Measurements from ENCODE around the gene GPC1.

Gene GPC1

GRCh38 chr2:240502430-240503121 is 67.1 kb downstream of the GPC1 start:
- no peak for DNase-seq

DNA sequence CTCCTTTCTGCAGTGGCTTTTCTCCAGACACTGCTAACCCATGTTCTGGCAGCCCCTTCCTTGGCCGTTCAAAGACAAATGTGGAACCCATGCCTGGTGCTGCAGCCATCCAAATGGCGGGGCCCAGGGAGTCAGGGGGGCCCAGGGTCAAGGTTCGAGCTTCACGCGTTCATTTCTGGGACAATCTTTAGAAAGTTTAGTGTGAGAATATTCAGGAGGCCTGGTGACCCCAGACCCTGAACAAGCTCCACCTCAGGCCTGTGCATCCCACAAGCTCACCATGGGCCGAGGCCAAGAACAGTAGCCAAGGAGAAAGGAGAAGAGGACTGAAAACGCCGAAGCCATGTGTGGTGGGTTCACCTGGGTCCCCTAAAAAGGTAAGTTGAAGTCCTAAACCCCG is 67.9 kb downstream of the GPC1 start:
- no peak for DNase-seq

DNA sequence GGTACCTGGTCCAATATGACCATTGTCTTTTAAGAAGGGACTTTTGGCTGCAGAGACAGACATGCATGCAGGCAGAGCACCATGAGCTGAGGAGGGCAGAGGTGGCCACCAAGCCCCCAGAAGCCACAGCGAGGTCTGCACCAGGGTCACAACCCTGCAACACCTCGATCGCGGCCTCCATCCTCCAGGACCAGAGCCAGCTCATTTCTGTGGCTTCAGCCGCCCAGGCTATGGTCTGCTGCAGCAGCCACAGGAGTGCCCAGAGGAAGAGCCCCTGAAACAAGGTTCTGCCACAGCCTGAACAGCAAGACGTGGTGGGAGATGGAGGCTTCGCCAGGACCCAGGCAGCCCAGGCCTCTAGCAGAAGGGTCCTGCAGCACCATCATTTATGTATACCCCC is 68.4 kb downstream of the GPC1 start:
- DNase-seq = no peak

GRCh38 chr2:240505910-240506309 is 70.4 kb downstream of the GPC1 start:
- no peak for DNase-seq

DNA sequence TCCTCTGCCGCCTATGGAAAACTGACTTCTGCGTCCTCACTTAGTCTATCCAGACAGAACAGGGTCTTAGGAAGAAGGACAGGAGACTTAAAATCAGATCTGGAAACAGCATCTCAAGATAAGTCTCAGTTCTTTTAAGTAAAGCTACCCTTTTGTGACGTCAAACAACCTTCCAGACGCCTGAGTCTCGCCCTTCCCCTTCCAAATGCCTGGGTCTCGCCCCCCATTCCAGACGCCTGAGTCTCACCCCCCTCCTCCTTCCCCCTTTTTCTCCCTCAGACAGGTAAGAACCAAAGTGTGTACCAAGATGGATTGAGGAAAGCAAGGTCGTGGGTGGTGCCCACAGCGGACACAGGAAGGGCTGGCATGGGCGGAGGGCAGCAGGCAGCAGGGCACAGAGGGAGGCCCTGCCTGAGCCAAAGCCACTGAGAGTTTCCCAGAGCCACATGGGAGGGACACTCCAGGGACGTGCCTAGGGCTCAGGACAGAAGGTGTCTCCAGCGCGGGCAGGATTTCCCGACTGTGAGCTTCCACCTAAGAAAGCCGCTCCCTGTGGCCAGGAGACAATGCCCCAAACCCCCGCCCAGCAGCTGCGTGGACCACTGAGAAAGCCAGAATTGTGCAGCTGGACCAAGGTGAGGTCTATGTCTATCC is 71.1 kb downstream of the GPC1 start:
- DNase-seq = no peak

DNA sequence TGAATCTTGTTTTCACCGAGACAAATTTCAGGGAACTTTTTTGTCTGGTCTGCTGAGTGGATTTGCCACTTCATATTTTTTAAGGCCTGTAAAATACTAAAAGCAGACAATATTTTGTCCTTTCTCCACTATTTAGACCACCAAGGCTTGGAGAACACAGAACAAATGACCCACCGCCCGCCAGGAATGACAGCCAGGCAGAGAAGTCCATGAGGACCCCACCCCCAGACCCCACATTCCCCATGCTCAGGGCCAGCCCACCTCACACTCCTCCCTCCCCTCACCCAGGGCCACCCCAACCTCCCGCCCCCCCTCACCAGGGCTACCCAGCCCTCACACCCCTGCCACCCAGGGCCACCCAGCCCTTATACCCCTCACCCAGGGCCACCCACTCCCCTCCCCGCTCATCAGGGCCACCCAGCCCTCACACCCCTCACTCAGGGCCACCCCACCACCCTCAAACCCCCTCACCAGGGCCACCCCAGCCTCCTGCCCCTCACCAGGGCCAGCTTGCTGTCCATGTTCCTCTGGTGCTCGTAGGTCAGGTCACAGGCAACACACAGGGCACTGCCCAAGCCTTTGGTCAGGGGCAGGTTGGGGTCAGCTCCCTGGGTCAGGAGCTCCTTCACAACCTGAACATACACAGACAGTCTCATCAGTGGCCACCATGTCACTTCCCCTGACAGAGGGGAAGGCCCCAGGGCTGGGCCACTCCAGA is 71.8 kb downstream of the GPC1 start:
- DNase-seq = no peak

DNA sequence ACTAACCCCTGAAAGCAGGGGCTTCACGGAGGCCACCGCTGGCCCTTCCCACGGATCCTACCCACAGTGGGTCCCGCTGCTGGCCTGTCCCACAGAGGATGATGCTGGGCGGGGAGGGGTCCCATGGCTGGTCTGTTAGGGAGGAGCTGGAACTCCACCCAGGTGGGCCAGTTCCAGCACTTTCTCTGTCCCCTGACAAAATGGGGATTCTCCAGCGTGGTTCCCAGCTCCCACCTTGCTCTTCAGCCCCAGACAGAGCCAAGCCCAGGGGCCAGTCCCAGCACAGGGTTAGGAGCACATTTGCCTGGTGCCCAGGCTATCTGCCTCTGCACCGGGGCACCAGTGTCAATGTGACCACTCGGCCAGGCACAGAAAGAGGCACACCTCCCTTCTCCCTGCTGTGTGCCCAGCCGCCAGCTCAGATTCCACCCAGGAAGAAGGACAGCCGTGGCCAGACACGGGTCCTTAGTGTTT is 72.4 kb downstream of the GPC1 start:
- DNase-seq = no peak

DNA sequence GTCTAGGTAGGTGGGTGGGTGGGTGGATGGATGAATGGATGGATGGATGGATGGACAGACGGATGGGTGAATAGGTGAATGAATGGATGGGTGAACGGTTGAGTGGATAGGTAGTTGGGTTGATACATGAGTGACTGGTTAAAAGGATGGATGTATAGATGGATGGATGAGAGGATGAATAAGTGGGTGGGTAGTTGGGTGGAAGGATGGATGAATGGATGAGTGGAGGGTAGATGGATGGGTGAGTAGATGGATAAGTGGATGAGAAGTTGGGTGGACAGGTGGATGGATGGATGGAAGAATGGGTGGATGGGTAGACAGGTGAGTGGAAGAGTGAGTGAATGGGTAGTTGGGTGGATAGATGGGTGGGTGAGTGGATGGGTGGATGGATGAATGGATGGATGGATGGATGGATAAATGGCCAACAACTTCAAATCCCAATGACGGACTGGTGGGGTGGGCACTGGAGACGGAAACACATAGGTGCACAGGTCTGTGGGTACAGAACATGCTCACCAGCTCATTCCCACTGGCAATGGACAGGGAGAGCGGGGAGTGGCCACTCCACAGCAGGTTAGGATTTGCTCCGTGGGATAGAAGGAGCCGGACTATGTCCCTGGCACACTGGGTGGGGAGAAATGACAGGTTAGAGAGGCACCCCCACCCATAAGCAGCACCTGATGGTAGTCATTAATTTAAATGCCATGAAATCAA is 73.5 kb downstream of the GPC1 start:
- DNase-seq = no peak

DNA sequence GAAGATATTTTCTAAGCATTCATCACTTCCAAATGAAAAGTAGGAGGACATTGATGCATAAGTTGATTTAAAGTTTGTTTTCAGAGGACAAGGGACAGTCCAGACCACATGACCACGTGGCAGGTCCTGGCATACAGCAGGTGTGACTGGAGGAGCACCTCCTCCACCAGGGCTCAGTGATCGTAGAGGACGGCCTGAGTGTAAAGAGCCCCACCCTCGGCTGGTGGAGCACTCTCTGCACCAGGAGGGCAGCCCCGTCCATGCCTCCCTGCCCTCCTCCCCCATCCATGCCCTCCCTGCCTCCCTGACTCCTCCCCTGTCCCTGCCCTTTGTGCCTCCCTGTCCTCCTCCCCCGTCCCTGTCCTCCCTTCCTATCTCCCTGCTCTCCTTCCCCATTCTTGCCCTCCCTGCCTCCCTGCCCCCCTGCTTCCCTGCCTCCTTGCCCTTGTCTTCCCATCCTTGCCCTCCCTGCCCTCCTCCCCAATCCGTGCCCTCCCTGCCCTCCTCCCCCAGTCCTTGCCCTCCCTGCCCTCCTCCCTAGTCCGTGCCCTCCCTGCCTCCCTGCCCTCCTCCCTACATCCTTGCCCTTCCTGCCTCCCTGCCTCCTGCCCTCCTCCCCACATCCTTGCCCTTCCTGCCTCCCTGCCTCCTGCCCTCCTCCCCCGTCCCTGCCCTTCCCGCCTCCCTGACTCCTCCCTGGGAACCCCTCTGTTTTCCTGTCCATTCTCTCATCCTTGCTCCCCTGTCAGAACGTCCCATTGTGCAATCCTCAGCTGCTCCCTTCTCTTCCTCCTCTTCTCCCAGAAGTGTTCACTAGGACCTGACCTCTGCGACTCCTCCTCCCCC is 74.4 kb downstream of the GPC1 start:
- DNase-seq = no peak

DNA sequence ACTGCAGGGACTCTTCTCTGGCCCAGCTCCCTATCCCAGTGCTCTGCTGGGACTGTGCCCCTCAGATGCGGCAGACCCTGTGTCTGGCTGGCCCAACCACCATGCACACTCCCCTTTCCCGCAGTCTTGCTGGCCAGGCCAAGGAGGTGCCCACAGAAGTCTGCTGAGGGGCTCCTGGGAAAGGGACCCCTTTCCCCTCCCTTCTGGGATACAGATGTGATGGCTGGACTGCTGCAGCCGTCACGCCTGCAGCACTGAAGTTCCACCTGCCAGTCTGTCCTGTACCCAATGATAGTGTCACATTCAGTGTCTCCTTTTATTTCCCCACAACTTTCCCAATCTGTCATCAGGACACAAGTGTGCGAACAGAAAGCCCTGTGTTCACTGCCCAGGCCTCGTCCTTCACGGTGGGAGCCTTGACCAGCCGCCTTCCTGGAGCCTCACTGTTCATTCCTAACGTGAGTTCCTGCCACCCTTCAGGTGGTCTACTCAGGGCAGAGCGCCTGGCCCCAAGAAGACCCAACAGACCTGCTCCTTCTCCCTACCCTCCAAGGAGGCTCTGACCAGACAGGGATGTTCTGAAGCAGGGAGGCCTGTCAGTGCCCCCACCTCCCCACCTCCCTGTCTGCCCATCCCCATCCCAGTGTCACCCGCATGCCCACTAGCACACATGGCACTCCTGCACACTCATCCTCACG is 75.2 kb downstream of the GPC1 start:
- DNase-seq = no peak

DNA sequence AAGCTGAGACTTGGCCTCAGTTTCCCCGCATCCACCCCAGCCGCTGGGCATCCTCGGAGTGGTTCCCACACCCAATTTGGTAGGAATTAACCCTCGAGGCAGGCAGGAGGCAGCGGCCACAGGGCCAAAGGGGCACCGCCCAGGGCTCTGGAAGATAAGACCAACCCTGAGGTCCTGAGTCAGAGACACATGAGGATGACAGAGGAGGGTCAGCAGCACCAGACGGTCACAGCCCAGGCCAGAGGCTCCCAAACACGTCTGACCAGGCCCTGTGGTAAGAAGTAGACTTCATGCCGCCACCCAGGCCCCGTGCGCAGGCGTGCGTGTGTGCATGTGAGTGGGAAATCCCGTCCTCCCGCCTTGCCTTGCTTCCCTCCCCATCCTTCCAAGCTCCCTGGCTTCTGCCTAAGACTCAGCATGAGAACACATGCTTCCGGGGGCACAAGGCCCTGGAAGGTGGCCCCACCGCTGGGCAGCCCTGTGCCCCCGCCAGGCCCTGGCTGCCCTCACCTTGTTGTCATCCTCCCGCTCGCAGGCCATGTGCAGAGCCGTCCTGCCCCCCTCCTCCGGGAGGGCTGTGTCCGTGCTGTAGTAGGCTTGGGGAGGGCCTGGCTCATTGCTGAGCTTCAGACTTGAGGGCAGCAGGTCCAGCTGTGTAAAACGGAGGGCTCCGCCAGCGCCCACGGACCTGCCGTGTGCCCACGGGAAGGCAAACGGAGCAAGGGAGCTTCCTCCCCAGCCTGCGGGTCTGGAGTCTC is 76.1 kb downstream of the GPC1 start:
- DNase-seq = no peak

- no peak for DNase-seq
Observed at GRCh38 chr2:240512109-240512485, 76.6 kb downstream of the GPC1 start.

- DNase-seq = no peak
Observed at GRCh38 chr2:240512666-240513535, 77.4 kb downstream of the GPC1 start.

- peak; percentile 82 for DNase-seq
Observed at GRCh38 chr2:240513549-240514287, 78.3 kb downstream of the GPC1 start.

DNA sequence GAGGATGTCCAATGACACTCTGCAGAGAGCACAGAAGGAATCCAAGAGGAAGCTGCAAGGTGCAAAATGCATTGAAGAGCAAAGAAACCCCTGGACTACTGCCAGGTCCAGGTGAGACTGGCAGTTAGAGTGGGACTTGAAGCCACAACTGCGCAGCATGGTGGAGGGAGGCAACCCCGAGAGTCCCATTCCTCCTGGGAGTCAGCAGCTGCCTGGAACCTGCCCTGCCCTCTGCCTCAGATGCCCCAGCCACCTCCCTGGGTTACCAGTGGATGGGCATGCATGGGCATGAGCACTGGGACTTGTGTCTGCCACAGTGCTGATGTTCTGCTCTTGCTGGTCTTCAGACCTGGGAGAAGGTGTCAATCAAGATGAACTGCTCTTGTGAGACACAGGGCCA is 79.2 kb downstream of the GPC1 start:
- DNase-seq = no peak

DNA sequence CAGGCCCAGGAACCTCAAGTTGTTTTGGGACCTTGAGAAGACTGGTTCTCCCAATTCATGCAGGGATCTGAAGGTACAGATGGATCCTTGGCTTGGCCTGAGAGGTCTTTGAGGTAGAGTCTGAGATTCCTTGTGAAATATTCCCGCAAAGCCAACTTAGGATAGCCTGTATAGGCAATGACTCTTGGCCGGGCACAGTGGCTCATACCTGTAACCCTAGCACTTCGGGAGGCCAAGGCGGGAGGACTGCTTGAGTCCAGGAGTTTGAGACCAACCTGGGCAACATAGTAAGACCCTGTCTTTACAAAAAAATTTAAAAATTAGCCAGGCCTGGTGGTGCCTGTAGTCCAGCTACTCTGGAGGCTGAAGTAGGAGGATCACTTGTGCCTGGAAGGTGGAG is 81.9 kb downstream of the GPC1 start:
- no peak for DNase-seq

Data from activated gamma-delta T cell treated with Interleukin-2 at 50 U/mL for 16 hours (primary cell).